SJSA1 (cell line): ENCODE results near the gene PLA2G15. TPM values are rescaled to one million over a fixed set of nuclear protein-coding genes. Genes with fewer than 3 reads are reported as not detected.

Experiments used
- DNase-seq, 2 experiments: peaks; one replicate each; pipeline ENCODE4 v3.0.0-alpha.2; 2015 to 2020; ENCODE audit warnings: low spot score in 2 of 2, low read depth in 1 of 2
- H3K27ac ChIP-seq: fragments of 250-450 bp; sonication (Bioruptor Pico); 2 replicates; pipeline ENCODE4 v1.5.1; 2020; ENCODE audit warnings: mild to moderate bottlenecking, moderate library complexity
- H3K27me3 ChIP-seq: fragments of 250-450 bp; sonication (Bioruptor Pico); replicated peaks from 2 replicates; pipeline ENCODE4 v1.5.1; 2020; ENCODE audit warnings: mild to moderate bottlenecking, moderate library complexity
- H3K36me3 ChIP-seq: fragments of 250-450 bp; sonication (Bioruptor Pico); 2 replicates; pipeline ENCODE4 v1.5.1; 2020; ENCODE audit warnings: mild to moderate bottlenecking
- H3K4me1 ChIP-seq: fragments of 250-450 bp; sonication (Bioruptor Pico); replicated peaks from 2 replicates; pipeline ENCODE4 v1.6.1; 2021; ENCODE audit warnings: mild to moderate bottlenecking
- H3K4me3 ChIP-seq: fragments of 250-450 bp; sonication (Bioruptor Pico); 2 replicates; pipeline ENCODE4 v1.5.1; 2020; ENCODE audit warnings: mild to moderate bottlenecking
- H3K9me3 ChIP-seq: fragments of 250-450 bp; sonication (Bioruptor Pico); replicated peaks from 2 replicates; pipeline ENCODE4 v1.5.1; 2020; ENCODE audit warnings: mild to moderate bottlenecking
- total RNA-seq: library from RNA; depleted of rRNA; stranded (reverse); fragments of >200 nt; shearing (Covaris generic); gene quantifications from 2 replicates; pipeline ENCODE4 v1.2.3, GENCODE V29; 2014

The PLA2G15 gene
- total RNA-seq, 1 experiment from 2014 or later, result 20.3 TPM

DNA sequence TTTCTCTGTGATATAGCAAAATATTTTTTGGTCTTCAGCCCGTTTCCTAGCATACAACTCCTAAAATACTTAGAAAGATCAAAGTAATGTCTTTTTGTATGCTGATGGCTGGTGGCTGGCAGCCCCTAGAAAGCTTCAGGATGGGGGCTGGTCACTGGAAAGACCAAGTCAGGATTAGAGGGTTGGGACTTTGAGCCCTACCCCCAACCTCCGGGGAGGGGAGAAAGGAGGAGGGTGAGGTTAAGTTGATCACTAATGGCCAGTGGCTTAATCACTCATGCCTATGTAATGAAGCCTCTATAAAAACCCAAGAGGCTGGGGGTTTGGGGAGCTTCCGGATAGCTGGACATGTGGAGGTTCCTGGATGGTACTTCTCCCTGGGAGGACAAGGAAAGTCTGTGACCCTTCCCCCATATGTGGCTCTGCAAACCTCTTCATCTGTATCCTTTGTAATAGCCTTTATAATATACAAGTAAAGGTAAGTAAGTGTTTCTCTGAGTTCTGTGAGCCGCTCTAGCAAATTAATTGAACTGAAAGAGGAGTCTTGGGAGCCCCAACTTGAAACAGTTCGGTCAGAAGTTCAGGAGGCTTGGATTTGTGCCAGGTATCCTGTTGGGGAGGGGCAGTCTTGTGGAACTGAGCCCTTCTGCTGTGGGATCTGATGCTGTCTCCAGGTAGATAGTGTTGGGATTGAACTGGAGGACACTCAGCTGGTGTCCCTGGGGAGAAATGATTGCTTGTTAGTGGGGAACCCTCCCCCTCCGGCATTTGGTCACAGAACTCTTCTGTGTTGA lies 22.6 kb downstream of the PLA2G15 start:
- no peak overlapping the region for H3K4me3 ChIP-seq

DNA sequence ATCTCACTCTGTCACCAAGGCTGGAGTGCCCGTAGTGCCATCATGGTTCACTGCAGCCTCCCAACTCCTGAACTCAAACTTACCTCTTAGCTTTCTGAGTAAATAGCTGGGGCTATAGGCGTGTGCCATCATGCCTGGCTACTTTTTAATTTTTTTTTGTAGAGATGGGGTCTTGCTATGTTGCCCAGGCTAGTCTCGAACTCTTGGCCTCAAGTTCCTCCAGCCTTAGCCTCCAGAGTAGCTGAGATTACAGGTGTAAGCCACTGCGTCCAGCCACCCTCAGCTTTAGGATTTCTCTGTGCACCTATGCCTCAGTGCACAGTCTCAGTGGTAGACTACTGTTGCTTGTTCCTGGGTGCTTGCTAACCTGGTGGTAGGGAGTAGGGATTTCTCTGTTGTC lies 24.6 kb downstream of the PLA2G15 start:
- Histone ChIP-seq H3K36me3 (peaks cover 66% of the 10 kb centered on the region), H3K4me3 (no peak overlapping the region), H3K27me3 (no peaks in the 10 kb centered on the region), H3K9me3 (peaks cover under 1% of the 10 kb centered on the region; the same call in 1 of the 2 replicates), H3K4me1 (peaks cover 14% of the 10 kb centered on the region), H3K27ac (no peak overlapping the region)
- DNase-seq, result no peak

More for the DNA sequence above, 22.6 kb downstream of the PLA2G15 start:
- H3K9me3 ChIP-seq, result peaks cover 8% of the 10 kb centered on the region
- peaks cover 28% of the 10 kb centered on the region for H3K4me1 ChIP-seq
- peaks cover 59% of the 10 kb centered on the region for H3K36me3 ChIP-seq
- H3K27me3 ChIP-seq, result no peaks in the 10 kb centered on the region
- no peak overlapping the region for H3K27ac ChIP-seq
- DNase-seq, result no peak

DNA sequence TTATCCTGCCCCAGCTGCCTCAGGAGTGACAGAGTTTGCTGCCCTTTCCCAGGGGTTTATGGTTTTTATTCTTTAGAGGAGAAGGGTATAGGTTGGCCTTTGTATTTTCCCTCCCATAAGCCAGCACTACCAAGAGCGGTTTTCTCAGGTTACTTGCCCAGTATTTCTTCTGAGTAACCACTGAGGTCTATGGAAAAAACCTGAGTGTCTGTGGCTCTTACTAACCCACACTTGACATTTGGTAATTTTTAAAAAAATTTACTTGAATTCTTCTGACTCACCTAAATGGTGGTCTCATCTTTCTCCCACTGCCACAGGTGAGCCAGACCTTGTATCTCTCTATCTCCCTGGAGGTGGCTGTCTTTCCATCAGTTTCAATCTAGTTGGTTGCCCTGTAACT lies 25.2 kb downstream of the PLA2G15 start:
- DNase-seq, result no peak
- Histone ChIP-seq H3K27me3 (no peaks in the 10 kb centered on the region), H3K36me3 (peaks cover 70% of the 10 kb centered on the region)

DNA sequence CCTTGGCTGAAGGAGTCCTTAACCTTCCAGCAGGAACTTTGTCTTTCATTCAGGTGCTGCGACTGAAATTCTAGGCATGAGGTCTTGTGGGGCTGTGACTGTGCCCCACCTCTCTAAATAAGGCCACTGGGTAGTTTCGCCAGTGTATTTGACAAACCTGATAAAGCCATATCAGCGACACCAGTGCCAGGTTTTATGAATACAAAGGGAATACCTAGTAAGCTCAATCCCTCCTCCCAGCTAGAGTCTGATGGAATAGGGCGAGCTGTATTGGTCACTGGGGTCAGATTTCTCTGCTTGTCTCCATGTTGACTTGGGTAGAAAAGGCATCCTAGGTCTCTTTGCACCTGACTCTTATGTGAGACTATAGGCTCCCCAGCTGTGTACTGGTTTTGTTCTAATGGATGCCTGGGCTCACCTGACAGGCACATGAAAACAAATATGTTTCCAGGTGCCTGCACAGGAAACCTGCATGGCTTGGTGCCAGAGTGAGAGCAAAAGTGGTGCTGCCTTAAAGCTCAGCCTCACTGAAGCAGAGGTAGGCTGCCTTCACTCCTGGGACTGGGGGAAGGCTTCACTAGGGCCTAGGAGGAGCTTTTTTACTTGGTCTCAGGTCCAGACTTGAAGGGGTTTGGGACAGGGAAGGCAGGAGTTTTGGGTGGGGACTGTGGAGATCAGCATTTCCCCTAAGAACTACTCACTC lies 27.5 kb downstream of the PLA2G15 start:
- no peak for DNase-seq
- Histone ChIP-seq H3K9me3 (no peaks in the 10 kb centered on the region), H3K27ac (no peak overlapping the region), H3K4me1 (no peaks in the 10 kb centered on the region; the same call in 1 of the 2 replicates), H3K36me3 (peaks cover 69% of the 10 kb centered on the region), H3K27me3 (no peaks in the 10 kb centered on the region), H3K4me3 (no peak overlapping the region)

More for the DNA sequence above, 25.2 kb downstream of the PLA2G15 start:
- H3K4me1 ChIP-seq, result peaks cover 8% of the 10 kb centered on the region
- no peak overlapping the region for H3K27ac ChIP-seq
- H3K9me3 ChIP-seq, result no peaks in the 10 kb centered on the region
- no peak overlapping the region for H3K4me3 ChIP-seq

DNA sequence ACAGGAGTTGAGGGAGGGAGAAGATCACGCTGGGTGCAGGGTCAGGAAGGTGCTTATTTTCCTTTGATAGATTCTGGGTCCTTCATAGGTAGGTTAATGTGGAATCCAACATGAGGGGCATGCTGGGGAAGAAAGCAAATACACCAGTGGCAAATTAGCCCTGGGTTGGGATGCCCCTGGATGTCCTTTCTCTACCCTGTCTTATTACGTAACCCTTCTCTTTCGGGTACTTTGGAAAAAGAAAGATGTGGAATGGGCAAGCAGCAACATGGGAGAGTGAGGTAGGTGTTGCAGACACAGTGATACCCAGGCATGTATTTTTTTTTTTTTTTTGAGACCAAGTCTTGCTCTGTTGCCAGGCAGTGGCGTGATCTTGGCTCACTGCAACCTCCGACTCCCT lies 28.3 kb downstream of the PLA2G15 start:
- Histone ChIP-seq H3K9me3 (no peaks in the 10 kb centered on the region), H3K27me3 (no peaks in the 10 kb centered on the region), H3K4me1 (no peaks in the 10 kb centered on the region), H3K4me3 (no peak overlapping the region), H3K36me3 (peaks cover 66% of the 10 kb centered on the region), H3K27ac (no peak overlapping the region)
- DNase-seq, result no peak

DNA sequence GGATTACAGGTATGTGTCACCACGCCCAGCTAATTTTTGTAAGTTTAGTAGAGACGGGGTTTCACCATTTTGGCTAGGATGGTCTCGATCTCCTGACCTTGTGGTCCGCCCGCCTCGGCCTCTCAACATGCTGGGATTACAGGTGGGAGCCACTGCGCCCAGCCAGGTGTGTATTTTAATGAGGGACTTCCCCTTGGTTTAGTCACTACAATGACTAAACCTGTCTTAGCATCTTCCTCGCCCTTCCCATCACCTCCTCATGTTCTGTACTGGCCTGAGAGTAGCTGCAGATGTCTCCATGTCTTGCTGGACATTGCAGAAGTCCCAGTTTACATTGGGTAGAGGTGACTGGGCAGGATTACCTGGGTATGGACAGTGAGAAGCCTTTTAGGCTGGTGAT lies 28.7 kb downstream of the PLA2G15 start:
- no peak overlapping the region for H3K27ac ChIP-seq
- no peak for DNase-seq
- H3K9me3 ChIP-seq, result no peaks in the 10 kb centered on the region
- H3K4me3 ChIP-seq, result no peak overlapping the region
- H3K36me3 ChIP-seq, result peaks cover 63% of the 10 kb centered on the region
- H3K27me3 ChIP-seq, result no peaks in the 10 kb centered on the region
- no peaks in the 10 kb centered on the region for H3K4me1 ChIP-seq

DNA sequence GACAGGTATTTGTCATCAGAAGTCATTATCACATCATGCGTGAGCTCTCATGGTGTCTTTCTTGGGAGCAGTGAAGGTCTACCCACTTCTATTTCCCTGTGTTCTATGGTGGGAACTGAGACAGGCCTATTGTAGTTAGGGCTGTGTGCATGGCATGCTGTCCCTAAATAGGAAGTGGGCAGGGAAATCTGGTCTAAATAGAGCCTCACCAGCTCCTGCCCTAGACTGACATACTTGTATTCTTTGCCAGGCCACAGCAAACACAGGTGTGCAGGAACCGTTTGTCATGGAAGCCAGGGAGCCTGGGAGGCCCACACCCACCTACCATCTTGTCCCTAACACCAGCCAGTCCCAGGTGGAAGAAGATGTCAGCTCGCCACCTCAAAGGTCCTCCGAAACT lies 29.3 kb downstream of the PLA2G15 start:
- no peaks in the 10 kb centered on the region for H3K4me1 ChIP-seq
- no peaks in the 10 kb centered on the region for H3K9me3 ChIP-seq
- no peak overlapping the region for H3K4me3 ChIP-seq
- no peaks in the 10 kb centered on the region for H3K27me3 ChIP-seq
- DNase-seq, result no peak
- H3K36me3 ChIP-seq, result peaks cover 62% of the 10 kb centered on the region
- no peak overlapping the region for H3K27ac ChIP-seq

DNA sequence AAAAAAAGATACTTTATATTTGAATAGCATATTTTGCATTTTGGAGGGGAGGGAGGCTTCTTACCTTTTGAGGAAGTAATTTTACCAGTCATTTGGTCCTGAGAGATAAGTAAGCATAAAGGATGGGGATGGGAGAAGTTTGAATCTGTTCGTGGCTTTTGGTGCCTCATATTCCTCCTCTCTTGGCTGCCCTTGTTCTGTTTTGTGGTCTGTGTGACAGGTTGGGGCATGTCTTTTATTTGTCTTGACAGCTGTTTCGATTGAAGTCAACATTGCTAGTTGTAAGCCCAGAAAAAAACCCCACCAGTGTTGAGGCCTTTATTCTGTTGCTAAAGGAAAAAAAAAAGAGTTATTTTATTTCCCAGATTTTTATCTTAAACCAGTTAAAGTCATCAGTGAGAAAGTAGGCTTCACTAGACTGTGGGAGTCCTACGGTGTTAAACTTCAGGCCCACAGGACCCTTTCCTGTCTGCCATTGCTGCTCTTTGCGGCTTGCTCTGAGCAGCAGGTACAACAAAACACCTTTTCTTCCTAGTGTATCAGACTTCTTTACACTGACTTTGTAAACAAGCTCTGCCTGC lies 30.5 kb downstream of the PLA2G15 start:
- H3K9me3 ChIP-seq, result no peaks in the 10 kb centered on the region
- DNase-seq, result no peak
- no peaks in the 10 kb centered on the region for H3K27me3 ChIP-seq
- H3K27ac ChIP-seq, result no peak overlapping the region
- peaks cover 63% of the 10 kb centered on the region for H3K36me3 ChIP-seq
- no peaks in the 10 kb centered on the region for H3K4me1 ChIP-seq
- no peak overlapping the region for H3K4me3 ChIP-seq

DNA sequence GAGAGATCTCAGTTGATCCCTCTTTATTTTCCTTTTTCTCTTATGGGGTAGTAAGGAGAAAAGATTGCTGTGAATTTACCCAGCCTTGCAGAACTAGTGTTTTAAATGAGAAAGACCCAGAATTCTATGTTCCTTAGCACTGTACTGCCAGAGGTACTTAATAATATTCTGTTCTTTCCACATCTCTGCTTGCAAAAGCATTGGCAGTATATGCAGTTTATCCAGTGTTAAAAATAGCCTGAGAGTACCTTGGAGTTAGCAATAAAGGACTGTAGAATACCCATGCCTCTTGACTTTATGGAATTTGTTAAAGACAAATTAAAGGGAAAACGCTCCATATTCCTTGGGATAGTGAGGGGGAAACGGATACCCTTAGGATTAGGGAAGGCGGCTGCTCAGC lies 31.1 kb downstream of the PLA2G15 start:
- Histone ChIP-seq H3K9me3 (no peaks in the 10 kb centered on the region), H3K27ac (no peak overlapping the region), H3K36me3 (peaks cover 63% of the 10 kb centered on the region), H3K27me3 (no peaks in the 10 kb centered on the region), H3K4me3 (no peak overlapping the region), H3K4me1 (no peaks in the 10 kb centered on the region)
- DNase-seq, result no peak

DNA sequence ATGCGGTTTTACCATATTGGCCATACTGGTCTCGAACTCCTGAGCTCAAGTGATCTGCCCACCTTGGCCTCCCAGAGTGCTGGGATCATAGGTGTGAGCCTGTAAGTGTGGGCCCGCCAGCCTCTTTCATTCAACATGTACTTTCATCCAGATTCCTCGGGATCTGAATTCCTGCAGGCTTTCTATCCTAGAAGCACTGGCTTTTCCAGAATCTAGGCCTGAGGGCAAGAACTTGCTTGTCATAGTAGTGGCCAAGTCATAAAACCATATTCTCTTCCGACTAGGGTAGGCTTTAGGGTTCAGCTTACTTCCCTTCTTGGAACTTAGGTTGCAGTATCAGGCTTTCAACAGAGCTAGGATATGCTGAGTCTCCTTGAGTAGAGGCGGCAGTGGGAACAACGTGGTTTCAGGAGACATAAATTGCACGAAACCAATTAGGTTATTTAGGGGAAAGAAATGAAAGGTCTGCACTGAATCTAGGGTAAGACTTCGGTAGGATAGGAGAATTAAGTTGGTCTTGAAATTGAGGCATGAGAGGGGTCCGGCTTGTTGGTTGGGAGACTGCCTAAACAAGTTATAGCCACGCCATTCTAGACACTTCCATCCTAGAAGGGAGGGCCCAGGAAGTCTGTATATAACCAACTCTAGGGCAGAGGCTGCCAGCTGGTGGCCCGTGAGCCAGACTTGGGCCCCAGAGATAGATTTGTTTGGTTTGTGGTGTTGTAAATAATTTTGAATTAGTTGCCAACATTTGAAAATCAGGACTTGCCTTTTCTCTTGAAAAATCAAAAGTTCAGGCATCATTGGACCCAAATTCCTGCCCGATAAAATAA lies 34.8 kb downstream of the PLA2G15 start:
- no peaks in the 10 kb centered on the region for H3K27me3 ChIP-seq
- H3K4me3 ChIP-seq, result no peak overlapping the region
- no peaks in the 10 kb centered on the region for H3K4me1 ChIP-seq
- no peak overlapping the region for H3K27ac ChIP-seq
- H3K9me3 ChIP-seq, result no peaks in the 10 kb centered on the region
- no peak for DNase-seq
- H3K36me3 ChIP-seq, result peaks cover 52% of the 10 kb centered on the region

DNA sequence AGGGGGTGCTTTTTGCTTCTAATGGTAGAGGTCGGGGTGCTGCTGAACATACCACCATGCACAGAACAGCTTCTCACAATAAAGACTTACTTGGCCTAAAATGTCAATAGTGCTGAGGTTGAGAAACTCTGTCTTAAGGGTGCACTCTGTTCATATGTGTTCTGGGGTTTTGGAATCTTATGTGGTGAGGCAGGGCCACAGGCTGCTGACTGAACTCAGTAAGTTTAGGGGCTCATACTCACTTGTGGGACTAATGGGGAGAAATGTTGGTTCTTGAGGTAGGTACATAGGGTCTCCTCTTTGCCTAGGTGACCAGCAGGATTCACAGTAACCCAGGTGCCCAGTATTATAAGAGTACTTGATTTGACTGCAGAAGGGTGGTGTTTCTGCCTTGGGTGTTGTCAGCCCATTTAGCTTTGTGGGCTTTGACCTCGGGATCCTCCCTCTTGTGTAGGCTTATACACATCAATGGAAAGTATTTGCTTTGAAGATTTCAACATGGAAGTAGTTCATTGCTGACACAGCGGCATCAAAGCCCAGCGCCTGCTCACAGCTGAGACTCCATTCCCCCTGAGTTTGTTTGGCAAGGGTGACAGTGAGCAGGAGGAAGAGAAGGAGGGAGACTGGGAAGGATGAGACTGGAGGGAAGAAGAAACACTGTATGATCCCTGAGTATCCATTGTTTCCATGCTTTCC lies 36.3 kb downstream of the PLA2G15 start:
- H3K4me3 ChIP-seq, result no peak overlapping the region

DNA sequence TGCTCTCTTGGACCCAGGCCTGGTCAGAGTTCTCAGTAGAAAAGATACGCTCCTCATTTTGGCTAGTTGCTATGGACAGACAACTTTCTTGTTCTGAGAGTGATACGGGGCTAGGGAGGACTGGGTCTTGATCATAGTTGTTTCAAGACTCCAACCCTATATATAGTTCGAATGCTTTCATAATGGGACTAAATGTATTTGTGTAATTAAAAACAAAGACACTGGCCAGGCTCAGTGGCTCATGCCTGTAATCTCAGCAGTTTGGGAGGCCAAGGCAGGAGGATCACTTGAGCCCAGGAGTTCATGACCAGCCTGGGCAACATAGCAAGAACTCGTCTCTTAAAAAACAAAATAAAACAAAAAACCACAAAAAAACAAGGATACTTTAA lies 36.9 kb downstream of the PLA2G15 start:
- H3K36me3 ChIP-seq, result peaks cover 62% of the 10 kb centered on the region
- no peak overlapping the region for H3K4me3 ChIP-seq
- H3K9me3 ChIP-seq, result no peaks in the 10 kb centered on the region
- H3K4me1 ChIP-seq, result peaks cover 1% of the 10 kb centered on the region
- no peak overlapping the region for H3K27ac ChIP-seq
- DNase-seq, result no peak
- H3K27me3 ChIP-seq, result no peaks in the 10 kb centered on the region

More for the DNA sequence above, 36.3 kb downstream of the PLA2G15 start:
- peaks cover 62% of the 10 kb centered on the region for H3K36me3 ChIP-seq
- H3K4me1 ChIP-seq, result no peaks in the 10 kb centered on the region
- H3K27ac ChIP-seq, result no peak overlapping the region
- no peaks in the 10 kb centered on the region for H3K9me3 ChIP-seq
- no peaks in the 10 kb centered on the region for H3K27me3 ChIP-seq
- no peak for DNase-seq

DNA sequence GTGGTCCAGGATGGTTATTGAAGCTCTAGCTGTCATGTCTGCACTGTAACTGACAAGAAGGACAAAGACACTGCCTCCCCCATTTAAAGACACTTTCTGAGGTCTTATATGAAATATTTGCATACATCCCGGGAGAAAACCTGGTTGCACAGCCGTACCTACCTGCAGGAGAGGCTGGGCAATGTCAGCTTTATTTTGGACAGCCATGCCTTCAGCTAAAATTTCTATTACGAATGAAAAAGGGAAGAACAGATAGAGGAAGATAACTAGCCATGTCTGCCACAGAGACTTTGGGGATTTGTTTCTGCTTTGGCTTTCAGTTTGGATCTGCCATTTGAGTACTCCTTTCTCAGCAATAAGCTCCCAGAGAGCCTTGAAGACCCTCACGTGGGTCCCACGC lies 38.2 kb downstream of the PLA2G15 start:
- DNase-seq, result no peak
- Histone ChIP-seq H3K36me3 (peaks cover 68% of the 10 kb centered on the region), H3K4me3 (no peak overlapping the region), H3K9me3 (no peaks in the 10 kb centered on the region), H3K27ac (no peak overlapping the region), H3K27me3 (no peaks in the 10 kb centered on the region), H3K4me1 (peaks cover 14% of the 10 kb centered on the region)
